Measurements from ENCODE around the gene CD300C. TPM values are rescaled to one million over a fixed set of nuclear protein-coding genes. Genes with fewer than 3 reads are reported as not detected.
"Not testable (repeated sequence)": the region's sequence is repeated elsewhere in the genome, so short reads cannot be mapped to it uniquely, and the experiment has no call there.

Gene CD300C
- total RNA-seq, 1 donor from 2014 or later: 0.16 TPM

DNA sequence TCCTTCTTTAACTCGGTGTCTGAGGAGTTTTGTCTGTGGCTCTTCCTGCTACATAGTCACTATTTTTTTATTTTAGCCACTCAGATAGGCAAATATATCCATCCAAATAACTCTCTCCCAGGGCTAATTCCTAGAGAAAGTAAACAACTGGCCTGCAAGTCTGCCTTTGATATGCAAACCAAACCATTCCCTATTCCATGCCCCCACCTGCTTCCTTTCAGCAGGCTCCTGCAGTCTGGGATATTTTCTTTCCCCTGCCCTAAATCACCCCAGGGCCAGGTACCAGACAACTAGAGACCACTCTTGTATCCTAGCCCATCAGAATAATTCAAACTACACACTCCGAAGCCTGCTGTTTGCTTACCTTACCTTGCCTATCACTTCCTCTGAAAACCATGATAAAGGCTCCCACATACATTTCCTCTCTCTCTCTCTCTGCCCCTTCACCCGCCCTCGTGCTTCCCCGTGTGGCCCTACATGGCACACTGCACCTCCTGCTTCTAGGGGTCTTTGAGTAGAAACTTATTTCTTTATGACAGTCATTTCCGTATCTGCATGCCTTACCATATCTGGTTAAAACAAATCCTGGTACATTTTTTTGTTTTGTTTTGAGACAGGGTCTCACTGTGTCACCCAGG is 13.1 kb upstream of the CD300C start:
- Mint-ChIP-seq H3K27ac (peak overlapping the region; percentile 70), H3K9me3 (peaks cover 3% of the 10 kb centered on the region)

GRCh38 chr17:74558402-74558801 is 12.5 kb upstream of the CD300C start:
- intact Hi-C loops (cut with micrococcal nuclease): not testable (repeated sequence)
- H3K27ac Mint-ChIP-seq: peak overlapping the region; percentile 70

More for the DNA sequence above, 13.1 kb upstream of the CD300C start:
- TF ChIP-seq CTCF (IDR thresholded peaks at IDR 0.05): no peak
- intact Hi-C loops (cut with micrococcal nuclease): no loop called here
- peaks cover 29% of the 10 kb centered on the region for H3K4me1 Mint-ChIP-seq
- ChIA-PET POLR2A (no interaction called here), CTCF (no interaction called here)
- DNase-seq (no peak), ATAC-seq (ENCODE audit: low read depth) (no peak)
- peaks cover 10% of the 10 kb centered on the region for H3K27me3 Mint-ChIP-seq
- H3K4me3 Mint-ChIP-seq: peak overlapping the region; percentile 3
- H3K36me3 Mint-ChIP-seq (ENCODE audit: low read depth): no peaks in the 10 kb centered on the region

GRCh38 chr17:74555427-74555940 is 9.6 kb upstream of the CD300C start:
- no peak for ATAC-seq (ENCODE audit: low read depth)
- intact Hi-C loops (cut with micrococcal nuclease): no loop called here
- POLR2A ChIA-PET: no interaction called here

More at GRCh38 chr17:74558402-74558801, 12.5 kb upstream of the CD300C start:
- ATAC-seq (ENCODE audit: low read depth); DNase-seq; H3K27me3 Mint-ChIP-seq; H3K36me3 Mint-ChIP-seq (ENCODE audit: low read depth); H3K9me3 Mint-ChIP-seq; CTCF ChIA-PET: not testable (repeated sequence)
- Mint-ChIP-seq H3K4me3 (peak overlapping the region; percentile 3), H3K4me1 (peaks cover 29% of the 10 kb centered on the region)
- POLR2A ChIA-PET: interaction anchor here (0.6 kb wide), 1 partner anchor 738 kb away, joined by 8 read pairs; no protein-coding TSS in a partner anchor

DNA sequence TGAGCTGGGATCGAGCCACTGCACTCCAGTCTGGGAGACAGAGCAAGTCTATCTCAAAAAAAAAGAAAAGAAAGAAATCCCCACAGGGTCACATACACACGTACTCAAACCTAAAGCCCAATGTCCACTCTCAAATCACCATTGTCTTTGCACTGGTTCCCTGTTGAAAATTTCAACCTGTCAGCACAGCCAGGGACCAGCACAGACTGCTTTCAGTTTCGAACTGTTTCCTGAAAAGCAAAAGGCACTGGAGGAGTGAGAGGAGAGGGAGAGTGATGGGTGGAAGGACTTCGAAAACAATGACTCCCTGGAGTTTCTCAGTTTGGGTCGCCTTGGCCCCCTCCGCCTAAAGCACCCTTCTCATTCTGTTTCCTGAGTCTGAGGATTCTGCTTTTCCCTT is 9.0 kb upstream of the CD300C start:
- Mint-ChIP-seq H3K36me3 (ENCODE audit: low read depth) (no peaks in the 10 kb centered on the region), H3K27ac (no peak overlapping the region), H3K4me1 (peaks cover 21% of the 10 kb centered on the region), H3K4me3 (no peak overlapping the region), H3K9me3 (peaks cover 3% of the 10 kb centered on the region), H3K27me3 (peaks cover 6% of the 10 kb centered on the region)
- DNase-seq: no peak
- no peak for ATAC-seq (ENCODE audit: low read depth)
- TF ChIP-seq CTCF (IDR thresholded peaks at IDR 0.05): no peak
- intact Hi-C loops (cut with micrococcal nuclease): no loop called here
- ChIA-PET CTCF (interaction anchor here (0.7 kb wide), 1 partner anchor 189 kb away, joined by 3 read pairs; no protein-coding TSS in a partner anchor), POLR2A (no interaction called here)

More at GRCh38 chr17:74555427-74555940, 9.6 kb upstream of the CD300C start:
- no peak for DNase-seq
- Mint-ChIP-seq H3K9me3 (peaks cover 3% of the 10 kb centered on the region), H3K4me1 (peaks cover 21% of the 10 kb centered on the region), H3K4me3 (no peak overlapping the region), H3K27me3 (peaks cover 6% of the 10 kb centered on the region), H3K36me3 (ENCODE audit: low read depth) (no peaks in the 10 kb centered on the region), H3K27ac (no peak overlapping the region)
- TF ChIP-seq CTCF (IDR thresholded peaks at IDR 0.05): no peak
- CTCF ChIA-PET: no interaction called here

GRCh38 chr17:74552037-74552436 is 6.1 kb upstream of the CD300C start:
- Mint-ChIP-seq H3K9me3 (no peaks in the 10 kb centered on the region), H3K4me1 (no peaks in the 10 kb centered on the region), H3K27me3 (peaks cover 6% of the 10 kb centered on the region), H3K4me3 (no peak overlapping the region), H3K27ac (no peak overlapping the region), H3K36me3 (ENCODE audit: low read depth) (no peaks in the 10 kb centered on the region)
- DNase-seq (no peak), ATAC-seq (ENCODE audit: low read depth) (no peak)
- ChIA-PET CTCF (no interaction called here), POLR2A (no interaction called here)
- intact Hi-C loops (cut with micrococcal nuclease): no loop called here
- no peak for TF ChIP-seq CTCF (IDR thresholded peaks at IDR 0.05)
